ENCODE data around the gene WASF2. TPM values are rescaled to one million over a fixed set of nuclear protein-coding genes. Genes with fewer than 3 reads are reported as not detected.

The WASF2 gene
- total RNA-seq, 1 donor from 2014 or later = 113 TPM

- Mint-ChIP-seq H3K9me3 (no peaks in the 10 kb centered on the region), H3K27ac (peak overlapping the region; percentile 65), H3K4me1 (ENCODE audit: unreplicated experiment) (peaks cover 41% of the 10 kb centered on the region)
Measured at GRCh38 chr1:27398405-27399149, 91.4 kb downstream of the WASF2 start.

GRCh38 chr1:27397749-27398148, 92.2 kb downstream of the WASF2 start:
- TF ChIP-seq CTCF (conservative IDR thresholded peaks at IDR 0.05) = no peak
- Mint-ChIP-seq H3K4me1 (ENCODE audit: unreplicated experiment) (peaks cover 33% of the 10 kb centered on the region), H3K9me3 (no peaks in the 10 kb centered on the region), H3K27me3 (no peaks in the 10 kb centered on the region), H3K27ac (no peak overlapping the region), H3K4me3 (no peak overlapping the region), H3K36me3 (no peaks in the 10 kb centered on the region)
- no peak for DNase-seq (ENCODE audit: extremely low spot score, unreplicated experiment)

More at GRCh38 chr1:27398405-27399149, 91.4 kb downstream of the WASF2 start:
- no peak overlapping the region for H3K4me3 Mint-ChIP-seq
- no peaks in the 10 kb centered on the region for H3K36me3 Mint-ChIP-seq
- no peak for DNase-seq (ENCODE audit: extremely low spot score, unreplicated experiment)
- no peaks in the 10 kb centered on the region for H3K27me3 Mint-ChIP-seq
- TF ChIP-seq CTCF (conservative IDR thresholded peaks at IDR 0.05) = no peak

- Mint-ChIP-seq H3K36me3 (no peaks in the 10 kb centered on the region), H3K27ac (no peak overlapping the region), H3K4me3 (no peak overlapping the region), H3K4me1 (ENCODE audit: unreplicated experiment) (peaks cover 35% of the 10 kb centered on the region), H3K9me3 (no peaks in the 10 kb centered on the region), H3K27me3 (peaks cover 2% of the 10 kb centered on the region)
- TF ChIP-seq CTCF (conservative IDR thresholded peaks at IDR 0.05) = no peak
- DNase-seq (ENCODE audit: extremely low spot score, unreplicated experiment) = no peak
Measured at GRCh38 chr1:27397110-27397509, 92.9 kb downstream of the WASF2 start.

GRCh38 chr1:27395441-27396195, 94.3 kb downstream of the WASF2 start:
- TF ChIP-seq CTCF (conservative IDR thresholded peaks at IDR 0.05) = peak; percentile 96
- no peak for DNase-seq (ENCODE audit: extremely low spot score, unreplicated experiment)
- Mint-ChIP-seq H3K9me3 (no peaks in the 10 kb centered on the region), H3K4me1 (ENCODE audit: unreplicated experiment) (peaks cover 38% of the 10 kb centered on the region), H3K27ac (peak overlapping the region; percentile 56), H3K27me3 (peaks cover 7% of the 10 kb centered on the region), H3K4me3 (peak overlapping the region; percentile 49), H3K36me3 (no peaks in the 10 kb centered on the region)

- Mint-ChIP-seq H3K27me3 (peaks cover 10% of the 10 kb centered on the region), H3K36me3 (no peaks in the 10 kb centered on the region), H3K4me3 (peak overlapping the region; percentile 49), H3K4me1 (ENCODE audit: unreplicated experiment) (peaks cover 33% of the 10 kb centered on the region), H3K9me3 (no peaks in the 10 kb centered on the region), H3K27ac (peak overlapping the region; percentile 56)
- DNase-seq (ENCODE audit: extremely low spot score, unreplicated experiment) = no peak
- TF ChIP-seq CTCF (conservative IDR thresholded peaks at IDR 0.05) = no peak
Measured at GRCh38 chr1:27394925-27395324, 95.0 kb downstream of the WASF2 start.

All from type B pancreatic cell (in vitro differentiated cells).